SK-N-SH treated with all-trans-retinoic acid at 6 μM for 48 hours (cell line): ENCODE data around the gene CNST.

ENCODE experiments used
- RARB ChIP-seq: fragments of 250-450 bp; sonication (Bioruptor Pico); IDR thresholded peaks from 2 replicates; pipeline ENCODE4 v1.8.0; 2021; ENCODE audit warnings: mild to moderate bottlenecking, moderate library complexity
- ZFP3 ChIP-seq: fragments of 250-450 bp; sonication (Bioruptor Pico); IDR thresholded peaks from 2 replicates; pipeline ENCODE4 v1.5.0; 2020; ENCODE audit warnings: mild to moderate bottlenecking, moderate library complexity
- ZFP30 ChIP-seq: fragments of 450-650 bp; formaldehyde crosslinking; IDR thresholded peaks from 2 replicates; pipeline ENCODE4 v1.5.0; 2022; ENCODE audit warnings: mild to moderate bottlenecking, moderate library complexity
- ZNF8 ChIP-seq: fragments of 450-650 bp; formaldehyde crosslinking; IDR thresholded peaks from 2 replicates; pipeline ENCODE4 v1.5.0; 2020; ENCODE audit warnings: mild to moderate bottlenecking, moderate library complexity
- TF ChIP-seq, protein P1 (sequence below): fragments of 250-450 bp; sonication (Bioruptor Pico); IDR thresholded peaks from 2 replicates; pipeline ENCODE4 v1.5.0; 2020; ENCODE audit warnings: mild to moderate bottlenecking, moderate library complexity
- TF ChIP-seq, protein P2 (sequence below): fragments of 250-450 bp; sonication (Bioruptor Pico); IDR thresholded peaks from 2 replicates; pipeline ENCODE4 v1.5.1; 2021; ENCODE audit warnings: mild to moderate bottlenecking, moderate library complexity

DNA sequence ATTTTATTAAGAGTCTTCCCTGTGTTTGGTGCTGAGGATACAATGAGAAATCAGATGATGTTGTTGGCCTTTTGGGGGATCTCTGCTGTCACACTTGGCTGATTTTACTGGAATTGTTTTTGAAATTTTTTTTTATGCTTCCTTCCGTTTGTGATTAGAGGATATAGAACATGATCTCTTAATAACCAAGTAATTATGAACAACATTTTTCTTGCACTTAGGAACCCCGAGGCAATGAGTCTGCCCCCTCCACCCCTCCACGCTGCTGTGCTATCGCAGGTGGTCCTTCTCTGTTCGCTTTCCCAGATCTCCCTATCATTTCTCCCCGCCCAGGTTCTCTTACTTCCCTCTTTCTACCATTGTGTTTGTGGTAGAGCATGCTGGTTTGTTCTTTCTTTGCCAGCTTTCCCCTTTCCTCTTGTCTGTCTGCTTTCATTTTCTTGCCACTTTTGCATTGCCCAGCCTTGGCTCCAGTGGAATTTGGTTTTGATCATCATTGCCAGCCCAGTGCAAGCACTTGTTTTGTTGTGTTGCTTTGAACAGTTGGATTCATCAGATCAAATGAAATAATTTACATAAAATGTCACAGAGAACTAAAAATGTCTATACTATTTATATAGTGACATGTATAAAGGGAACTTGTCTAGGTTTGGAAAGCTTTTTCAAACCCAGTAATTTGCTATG, 84.9 kb downstream of the CNST start:
- TF ChIP-seq, protein P1, sequence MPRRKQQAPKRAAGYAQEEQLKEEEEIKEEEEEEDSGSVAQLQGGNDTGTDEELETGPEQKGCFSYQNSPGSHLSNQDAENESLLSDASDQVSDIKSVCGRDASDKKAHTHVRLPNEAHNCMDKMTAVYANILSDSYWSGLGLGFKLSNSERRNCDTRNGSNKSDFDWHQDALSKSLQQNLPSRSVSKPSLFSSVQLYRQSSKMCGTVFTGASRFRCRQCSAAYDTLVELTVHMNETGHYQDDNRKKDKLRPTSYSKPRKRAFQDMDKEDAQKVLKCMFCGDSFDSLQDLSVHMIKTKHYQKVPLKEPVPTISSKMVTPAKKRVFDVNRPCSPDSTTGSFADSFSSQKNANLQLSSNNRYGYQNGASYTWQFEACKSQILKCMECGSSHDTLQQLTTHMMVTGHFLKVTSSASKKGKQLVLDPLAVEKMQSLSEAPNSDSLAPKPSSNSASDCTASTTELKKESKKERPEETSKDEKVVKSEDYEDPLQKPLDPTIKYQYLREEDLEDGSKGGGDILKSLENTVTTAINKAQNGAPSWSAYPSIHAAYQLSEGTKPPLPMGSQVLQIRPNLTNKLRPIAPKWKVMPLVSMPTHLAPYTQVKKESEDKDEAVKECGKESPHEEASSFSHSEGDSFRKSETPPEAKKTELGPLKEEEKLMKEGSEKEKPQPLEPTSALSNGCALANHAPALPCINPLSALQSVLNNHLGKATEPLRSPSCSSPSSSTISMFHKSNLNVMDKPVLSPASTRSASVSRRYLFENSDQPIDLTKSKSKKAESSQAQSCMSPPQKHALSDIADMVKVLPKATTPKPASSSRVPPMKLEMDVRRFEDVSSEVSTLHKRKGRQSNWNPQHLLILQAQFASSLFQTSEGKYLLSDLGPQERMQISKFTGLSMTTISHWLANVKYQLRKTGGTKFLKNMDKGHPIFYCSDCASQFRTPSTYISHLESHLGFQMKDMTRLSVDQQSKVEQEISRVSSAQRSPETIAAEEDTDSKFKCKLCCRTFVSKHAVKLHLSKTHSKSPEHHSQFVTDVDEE = no peak
- no peak for TF ChIP-seq ZFP3 (CRISPR knock-in tag)
- no peak for TF ChIP-seq RARB (CRISPR knock-in tag)
- TF ChIP-seq ZNF8 = no peak
- TF ChIP-seq, protein P2, sequence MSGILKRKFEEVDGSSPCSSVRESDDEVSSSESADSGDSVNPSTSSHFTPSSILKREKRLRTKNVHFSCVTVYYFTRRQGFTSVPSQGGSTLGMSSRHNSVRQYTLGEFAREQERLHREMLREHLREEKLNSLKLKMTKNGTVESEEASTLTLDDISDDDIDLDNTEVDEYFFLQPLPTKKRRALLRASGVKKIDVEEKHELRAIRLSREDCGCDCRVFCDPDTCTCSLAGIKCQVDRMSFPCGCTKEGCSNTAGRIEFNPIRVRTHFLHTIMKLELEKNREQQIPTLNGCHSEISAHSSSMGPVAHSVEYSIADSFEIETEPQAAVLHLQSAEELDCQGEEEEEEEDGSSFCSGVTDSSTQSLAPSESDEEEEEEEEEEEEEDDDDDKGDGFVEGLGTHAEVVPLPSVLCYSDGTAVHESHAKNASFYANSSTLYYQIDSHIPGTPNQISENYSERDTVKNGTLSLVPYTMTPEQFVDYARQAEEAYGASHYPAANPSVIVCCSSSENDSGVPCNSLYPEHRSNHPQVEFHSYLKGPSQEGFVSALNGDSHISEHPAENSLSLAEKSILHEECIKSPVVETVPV (CRISPR knock-in tag) = no peak
- TF ChIP-seq ZFP30 (CRISPR knock-in tag) = no peak
